HTR-8/SVneo (cell line): ENCODE data around the gene VMAC.
"Not testable (repeated sequence)": the region's sequence is repeated elsewhere in the genome, so short reads cannot be mapped to it uniquely, and the experiment has no call there.

ENCODE experiments used
- DNase-seq: peaks from one replicate; pipeline ENCODE4 v3.0.0; 2011; ENCODE audit warnings: low spot score, mixed read lengths; ENCODE audit not compliant: insufficient read length
- FAIRE-seq: peaks from 2 replicates; lab custom pipeline; 2011; peaks lifted over from hg19 to GRCh38; lab: Jason Lieb, UNC

Gene VMAC

GRCh38 chr19:5883157-5883873, 21.4 kb upstream of the VMAC start:
- not testable (repeated sequence) for DNase-seq, FAIRE-seq

GRCh38 chr19:5884065-5884811, 20.4 kb upstream of the VMAC start:
- FAIRE-seq, DNase-seq: not testable (repeated sequence)

- FAIRE-seq (no peak), DNase-seq (no peak)
These were observed 15.2 kb upstream of the VMAC start for GRCh38 chr19:5889288-5889971.

GRCh38 chr19:5890099-5890498, 14.6 kb upstream of the VMAC start:
- no peak for FAIRE-seq

GRCh38 chr19:5891572-5891937, 13.1 kb upstream of the VMAC start:
- FAIRE-seq (no peak), DNase-seq (no peak)

More at GRCh38 chr19:5890099-5890498, 14.6 kb upstream of the VMAC start:
- no peak for DNase-seq

- FAIRE-seq (no peak), DNase-seq (peak; percentile 37)
These were observed 12.5 kb upstream of the VMAC start for GRCh38 chr19:5891938-5892771.

- DNase-seq, result no peak
- no peak for FAIRE-seq
These were observed 11.8 kb upstream of the VMAC start for GRCh38 chr19:5892772-5893275.

GRCh38 chr19:5893296-5893903, 11.3 kb upstream of the VMAC start:
- FAIRE-seq (no peak), DNase-seq (no peak)

- DNase-seq (no peak), FAIRE-seq (no peak)
These were observed 10.6 kb upstream of the VMAC start for GRCh38 chr19:5893907-5894703.

GRCh38 chr19:5894704-5895349, 9.8 kb upstream of the VMAC start:
- DNase-seq, result no peak
- FAIRE-seq, result no peak

- no peak for FAIRE-seq
These were observed 9.3 kb upstream of the VMAC start for GRCh38 chr19:5895409-5895808.

GRCh38 chr19:5895890-5896289, 8.8 kb upstream of the VMAC start:
- FAIRE-seq (no peak), DNase-seq (no peak)

More at GRCh38 chr19:5895409-5895808, 9.3 kb upstream of the VMAC start:
- DNase-seq, result no peak

GRCh38 chr19:5896365-5897076, 8.2 kb upstream of the VMAC start:
- FAIRE-seq (no peak), DNase-seq (no peak)

GRCh38 chr19:5897189-5897969, 7.3 kb upstream of the VMAC start:
- DNase-seq (no peak), FAIRE-seq (no peak)

GRCh38 chr19:5899728-5900526, 4.7 kb upstream of the VMAC start:
- DNase-seq (no peak), FAIRE-seq (no peak)

- DNase-seq (no peak), FAIRE-seq (no peak)
These were observed 3.7 kb upstream of the VMAC start for GRCh38 chr19:5900976-5901375.
